ENCODE results near the gene PHLDA1.

Gene PHLDA1

GRCh38 chr12:76006028-76006925, 25.3 kb downstream of the PHLDA1 start:
- no peak overlapping the region for H3K4me3 ChIP-seq (ENCODE audit: low read depth in 1 of 2, low read length in 2 of 2)
- no peak overlapping the region for H3K9ac ChIP-seq (ENCODE audit: low read depth in 1 of 2, low read length in 2 of 2)
- no peaks in the 10 kb centered on the region for H3K27me3 ChIP-seq (ENCODE audit: control insufficient read depth in 1 of 2, insufficient read depth in 2 of 2, low read length in 2 of 2)
- H3K9me3 ChIP-seq (ENCODE audit: control insufficient read depth in 1 of 2, low read length in 2 of 2), result peaks cover 0 to 6% of the 10 kb centered on the region in 2 donors
- H3K4me1 ChIP-seq (ENCODE audit: control insufficient read depth in 1 of 2, insufficient read depth in 2 of 2, low read length in 2 of 2), result peaks cover 15% of the 10 kb centered on the region in 2 donors
- no peak overlapping the region for H3K27ac ChIP-seq (ENCODE audit: low read depth, low read length)
- H3K36me3 ChIP-seq (ENCODE audit: control insufficient read depth in 1 of 2, insufficient read depth in 2 of 2, low read length in 2 of 2), result no peaks in the 10 kb centered on the region

- Histone ChIP-seq H3K9me3 (ENCODE audit: control insufficient read depth in 1 of 2, low read length in 2 of 2) (peaks cover 0 to 6% of the 10 kb centered on the region in 2 donors), H3K27ac (ENCODE audit: low read depth, low read length) (no peak overlapping the region)
These were observed 28.3 kb downstream of the PHLDA1 start for GRCh38 chr12:76003355-76003638.

GRCh38 chr12:76002598-76003354, 28.8 kb downstream of the PHLDA1 start:
- Histone ChIP-seq H3K36me3 (ENCODE audit: control insufficient read depth in 1 of 2, insufficient read depth in 2 of 2, low read length in 2 of 2) (no peaks in the 10 kb centered on the region), H3K27me3 (ENCODE audit: control insufficient read depth in 1 of 2, insufficient read depth in 2 of 2, low read length in 2 of 2) (no peaks in the 10 kb centered on the region), H3K27ac (ENCODE audit: low read depth, low read length) (no peak overlapping the region), H3K9me3 (ENCODE audit: control insufficient read depth in 1 of 2, low read length in 2 of 2) (peaks cover 0 to 6% of the 10 kb centered on the region in 2 donors), H3K4me3 (ENCODE audit: low read depth in 1 of 2, low read length in 2 of 2) (no peak overlapping the region), H3K4me1 (ENCODE audit: control insufficient read depth in 1 of 2, insufficient read depth in 2 of 2, low read length in 2 of 2) (peaks cover 4 to 7% of the 10 kb centered on the region in 2 donors), H3K9ac (ENCODE audit: low read depth in 1 of 2, low read length in 2 of 2) (no peak overlapping the region)

More at GRCh38 chr12:76003355-76003638, 28.3 kb downstream of the PHLDA1 start:
- H3K4me3 ChIP-seq (ENCODE audit: low read depth in 1 of 2, low read length in 2 of 2), result no peak overlapping the region
- H3K36me3 ChIP-seq (ENCODE audit: control insufficient read depth in 1 of 2, insufficient read depth in 2 of 2, low read length in 2 of 2), result no peaks in the 10 kb centered on the region
- H3K27me3 ChIP-seq (ENCODE audit: control insufficient read depth in 1 of 2, insufficient read depth in 2 of 2, low read length in 2 of 2), result no peaks in the 10 kb centered on the region
- peaks cover 8 to 9% of the 10 kb centered on the region in 2 donors for H3K4me1 ChIP-seq (ENCODE audit: control insufficient read depth in 1 of 2, insufficient read depth in 2 of 2, low read length in 2 of 2)
- H3K9ac ChIP-seq (ENCODE audit: low read depth in 1 of 2, low read length in 2 of 2), result no peak overlapping the region

- Histone ChIP-seq H3K27me3 (ENCODE audit: control insufficient read depth in 1 of 2, insufficient read depth in 2 of 2, low read length in 2 of 2) (no peaks in the 10 kb centered on the region), H3K9me3 (ENCODE audit: control insufficient read depth in 1 of 2, low read length in 2 of 2) (no peaks in the 10 kb centered on the region), H3K27ac (ENCODE audit: low read depth, low read length) (no peak overlapping the region), H3K4me1 (ENCODE audit: control insufficient read depth in 1 of 2, insufficient read depth in 2 of 2, low read length in 2 of 2) (peaks cover 0 to 8% of the 10 kb centered on the region in 2 donors), H3K36me3 (ENCODE audit: control insufficient read depth in 1 of 2, insufficient read depth in 2 of 2, low read length in 2 of 2) (no peaks in the 10 kb centered on the region), H3K9ac (ENCODE audit: low read depth in 1 of 2, low read length in 2 of 2) (no peak overlapping the region), H3K4me3 (ENCODE audit: low read depth in 1 of 2, low read length in 2 of 2) (no peak overlapping the region)
These were observed 33.1 kb downstream of the PHLDA1 start for GRCh38 chr12:75998292-75999063.

- Histone ChIP-seq H3K4me3 (ENCODE audit: low read depth in 1 of 2, low read length in 2 of 2) (no peak overlapping the region), H3K36me3 (ENCODE audit: control insufficient read depth in 1 of 2, insufficient read depth in 2 of 2, low read length in 2 of 2) (no peaks in the 10 kb centered on the region), H3K9ac (ENCODE audit: low read depth in 1 of 2, low read length in 2 of 2) (no peak overlapping the region), H3K4me1 (ENCODE audit: control insufficient read depth in 1 of 2, insufficient read depth in 2 of 2, low read length in 2 of 2) (peaks cover 0 to 8% of the 10 kb centered on the region in 2 donors), H3K9me3 (ENCODE audit: control insufficient read depth in 1 of 2, low read length in 2 of 2) (no peaks in the 10 kb centered on the region), H3K27me3 (ENCODE audit: control insufficient read depth in 1 of 2, insufficient read depth in 2 of 2, low read length in 2 of 2) (no peaks in the 10 kb centered on the region), H3K27ac (ENCODE audit: low read depth, low read length) (no peak overlapping the region)
These were observed 33.9 kb downstream of the PHLDA1 start for GRCh38 chr12:75997658-75998057.

- Histone ChIP-seq H3K27me3 (ENCODE audit: control insufficient read depth in 1 of 2, insufficient read depth in 2 of 2, low read length in 2 of 2) (no peaks in the 10 kb centered on the region), H3K27ac (ENCODE audit: low read depth, low read length) (no peak overlapping the region), H3K9ac (ENCODE audit: low read depth in 1 of 2, low read length in 2 of 2) (no peak overlapping the region), H3K4me1 (ENCODE audit: control insufficient read depth in 1 of 2, insufficient read depth in 2 of 2, low read length in 2 of 2) (peaks cover 0 to 8% of the 10 kb centered on the region in 2 donors), H3K36me3 (ENCODE audit: control insufficient read depth in 1 of 2, insufficient read depth in 2 of 2, low read length in 2 of 2) (no peaks in the 10 kb centered on the region), H3K4me3 (ENCODE audit: low read depth in 1 of 2, low read length in 2 of 2) (no peak overlapping the region), H3K9me3 (ENCODE audit: control insufficient read depth in 1 of 2, low read length in 2 of 2) (no peaks in the 10 kb centered on the region)
These were observed 34.6 kb downstream of the PHLDA1 start for GRCh38 chr12:75996861-75997447.

- Histone ChIP-seq H3K9me3 (ENCODE audit: control insufficient read depth in 1 of 2, low read length in 2 of 2) (no peaks in the 10 kb centered on the region), H3K9ac (ENCODE audit: low read depth in 1 of 2, low read length in 2 of 2) (no peak overlapping the region), H3K4me3 (ENCODE audit: low read depth in 1 of 2, low read length in 2 of 2) (no peak overlapping the region), H3K27me3 (ENCODE audit: control insufficient read depth in 1 of 2, insufficient read depth in 2 of 2, low read length in 2 of 2) (no peaks in the 10 kb centered on the region), H3K36me3 (ENCODE audit: control insufficient read depth in 1 of 2, insufficient read depth in 2 of 2, low read length in 2 of 2) (no peaks in the 10 kb centered on the region), H3K27ac (ENCODE audit: low read depth, low read length) (no peak overlapping the region), H3K4me1 (ENCODE audit: control insufficient read depth in 1 of 2, insufficient read depth in 2 of 2, low read length in 2 of 2) (peaks cover 0 to 8% of the 10 kb centered on the region in 2 donors)
These were observed 35.9 kb downstream of the PHLDA1 start for GRCh38 chr12:75995691-75996090.

- Histone ChIP-seq H3K9ac (ENCODE audit: low read depth in 1 of 2, low read length in 2 of 2) (no peak overlapping the region), H3K4me3 (ENCODE audit: low read depth in 1 of 2, low read length in 2 of 2) (no peak overlapping the region), H3K36me3 (ENCODE audit: control insufficient read depth in 1 of 2, insufficient read depth in 2 of 2, low read length in 2 of 2) (no peaks in the 10 kb centered on the region), H3K9me3 (ENCODE audit: control insufficient read depth in 1 of 2, low read length in 2 of 2) (no peaks in the 10 kb centered on the region), H3K27ac (ENCODE audit: low read depth, low read length) (no peak overlapping the region), H3K4me1 (ENCODE audit: control insufficient read depth in 1 of 2, insufficient read depth in 2 of 2, low read length in 2 of 2) (peaks cover 0 to 8% of the 10 kb centered on the region in 2 donors), H3K27me3 (ENCODE audit: control insufficient read depth in 1 of 2, insufficient read depth in 2 of 2, low read length in 2 of 2) (no peaks in the 10 kb centered on the region)
These were observed 37.4 kb downstream of the PHLDA1 start for GRCh38 chr12:75994069-75994740.

GRCh38 chr12:75991753-75992152, 39.8 kb downstream of the PHLDA1 start:
- Histone ChIP-seq H3K27ac (ENCODE audit: low read depth, low read length) (no peak overlapping the region), H3K4me3 (ENCODE audit: low read depth in 1 of 2, low read length in 2 of 2) (no peak overlapping the region)

More at GRCh38 chr12:75991753-75992152, 39.8 kb downstream of the PHLDA1 start:
- Histone ChIP-seq H3K36me3 (ENCODE audit: control insufficient read depth in 1 of 2, insufficient read depth in 2 of 2, low read length in 2 of 2) (no peaks in the 10 kb centered on the region), H3K9ac (ENCODE audit: low read depth in 1 of 2, low read length in 2 of 2) (no peak overlapping the region), H3K27me3 (ENCODE audit: control insufficient read depth in 1 of 2, insufficient read depth in 2 of 2, low read length in 2 of 2) (no peaks in the 10 kb centered on the region), H3K4me1 (ENCODE audit: control insufficient read depth in 1 of 2, insufficient read depth in 2 of 2, low read length in 2 of 2) (peaks cover 0 to 8% of the 10 kb centered on the region in 2 donors), H3K9me3 (ENCODE audit: control insufficient read depth in 1 of 2, low read length in 2 of 2) (no peaks in the 10 kb centered on the region)
